Lung (tissue), 12 donors: Measurements from ENCODE around the gene PLEKHH3. TPM values are rescaled to one million over a fixed set of nuclear protein-coding genes. Genes with fewer than 3 reads are reported as not detected.
"Not testable (repeated sequence)": the region's sequence is repeated elsewhere in the genome, so short reads cannot be mapped to it uniquely, and the experiment has no call there.

Experiments used
- ATAC-seq: fragments of 200-7000 bp; cut with Tn5 transposase; one replicate; pipeline ENCODE4 v1.9.1; 2020; ENCODE audit warnings: moderate number of reproducible peaks; ENCODE audit not compliant: insufficient read depth, low FRiP score
- DNase-seq, 3 donors: peaks; one replicate each; pipeline ENCODE4 v3.0.0-alpha.2; 2013 to 2017
- H3K27ac ChIP-seq, 2 donors: one replicate each; pipeline ENCODE4 v1.5.1; 2013; ENCODE audit warnings: mild to moderate bottlenecking in 2 of 2, moderate library complexity in 2 of 2, control low read depth in 1 of 2, inconsistent platforms in 1 of 2, low read depth in 1 of 2, low read length in 1 of 2
- H3K27me3 ChIP-seq, 3 donors: one replicate each; pipeline ENCODE4 v1.5.1; 2013; ENCODE audit warnings: low read length in 2 of 3; ENCODE audit not compliant: control insufficient read depth in 3 of 3, insufficient read depth in 3 of 3
- H3K36me3 ChIP-seq, 4 donors: one replicate each; pipeline ENCODE4 v1.5.1; 2013; ENCODE audit warnings: low read length in 4 of 4, mild to moderate bottlenecking in 1 of 4, moderate library complexity in 1 of 4; ENCODE audit not compliant: control insufficient read depth in 4 of 4, insufficient read depth in 4 of 4
- H3K4me1 ChIP-seq, 5 donors: one replicate each; pipeline ENCODE4 v1.5.1; 2013; ENCODE audit warnings: low read length in 5 of 5, mild to moderate bottlenecking in 2 of 5, moderate library complexity in 1 of 5; ENCODE audit not compliant: control insufficient read depth in 5 of 5, insufficient read depth in 5 of 5
- H3K4me3 ChIP-seq: one replicate; pipeline ENCODE4 v1.5.1; 2013; ENCODE audit warnings: mild to moderate bottlenecking, control low read depth, moderate library complexity
- H3K9ac ChIP-seq, 2 donors: one replicate each; pipeline ENCODE4 v1.5.1; 2013; ENCODE audit warnings: low read length in 2 of 2, control low read depth in 1 of 2; ENCODE audit not compliant: insufficient read depth in 1 of 2
- H3K9me3 ChIP-seq, 4 donors: one replicate each; pipeline ENCODE4 v1.5.1; 2013; ENCODE audit warnings: low read length in 3 of 4, mild to moderate bottlenecking in 1 of 4, moderate library complexity in 1 of 4; ENCODE audit not compliant: control insufficient read depth in 4 of 4, insufficient read depth in 3 of 4
- CTCF ChIP-seq: IDR thresholded peaks from 2 replicates; pipeline ENCODE4 v1.5.1; 2012; ENCODE audit warnings: mild to moderate bottlenecking; ENCODE audit errors: control extremely low read depth, extremely low read depth
- WGBS, 2 donors: extraction: QIAGEN DNeasy Blood & Tissue Kit; methylation state at CpG; one replicate each; pipeline ENCODE4 v1.1.7; 2013; 5-methylcytosine and 5-hydroxymethylcytosine counted together
- polyA plus RNA-seq, 2 donors: library from polyadenylated mRNA; stranded (reverse); fragments of 200-250 nt; gene quantifications; one replicate each; pipeline ENCODE4 v1.2.1, GENCODE V29; 2013
- total RNA-seq, 2 donors: library from RNA; depleted of rRNA in 1 of 2; stranded (reverse); fragments of >200 nt in 1 of 2; gene quantifications; one replicate each; pipeline ENCODE4 v1.2.1, GENCODE V29; 2014 to 2021
- donor health status: control.
- donor health status: control.
- donor health status: Bipolar disorder and iron deficiency.
- donor health status: healthy.
- donor health status: DM: yes; HTN: yes; CAD: no.

Gene PLEKHH3
- total and polyA plus RNA-seq, 4 donors = 21.2 to 30.2 (median 22.9) TPM

- TF ChIP-seq CTCF = no peak
- 35 to 62% methylated on average over 66 to 87 of the region's 87 CpGs for WGBS, 2 donors
- Histone ChIP-seq H3K9me3 (no peaks in the 10 kb centered on the region), H3K4me1 (peaks cover 6 to 29% (median 15%) of the 10 kb centered on the region in 5 donors), H3K27me3 (no peaks in the 10 kb centered on the region), H3K27ac (peak overlapping the region in 1 of 2 donors; percentile 43), H3K4me3 (no peak overlapping the region), H3K9ac (no peak overlapping the region), H3K36me3 (peaks cover 2 to 55% (median 37%) of the 10 kb centered on the region in 4 donors)
- ATAC-seq (no peak), DNase-seq (no peak)
Observed at GRCh38 chr17:42669977-42670788, 6.6 kb downstream of the PLEKHH3 start.

- WGBS, 2 donors = 60 to 79% methylated on average over 12 of the region's 12 CpGs
- peaks cover 2 to 55% (median 37%) of the 10 kb centered on the region in 4 donors for H3K36me3 ChIP-seq
- H3K9ac ChIP-seq = no peak overlapping the region
- H3K9me3 ChIP-seq = no peaks in the 10 kb centered on the region
- TF ChIP-seq CTCF = no peak
- no peaks in the 10 kb centered on the region for H3K27me3 ChIP-seq
- DNase-seq (no peak), ATAC-seq (no peak)
- H3K4me3 ChIP-seq = no peak overlapping the region
- peak overlapping the region in 1 of 2 donors; percentile 43 for H3K27ac ChIP-seq
- peaks cover 4 to 27% (median 9%) of the 10 kb centered on the region in 5 donors for H3K4me1 ChIP-seq
Observed at GRCh38 chr17:42669705-42669976, 7.2 kb downstream of the PLEKHH3 start.

- peaks cover 2 to 44% (median 37%) of the 10 kb centered on the region in 4 donors for H3K36me3 ChIP-seq
- H3K27ac ChIP-seq = peak overlapping the region; percentile 66 to 79
- no peak overlapping the region for H3K4me3 ChIP-seq
- DNase-seq = no peak
- ATAC-seq = peak; percentile 70
- WGBS, 2 donors = 48 to 69% methylated on average over 7 of the region's 7 CpGs
- H3K27me3 ChIP-seq = no peaks in the 10 kb centered on the region
- H3K9me3 ChIP-seq = no peaks in the 10 kb centered on the region
- H3K4me1 ChIP-seq = peaks cover 0 to 16% (median 7%) of the 10 kb centered on the region in 5 donors
- no peak for TF ChIP-seq CTCF
- H3K9ac ChIP-seq = peak overlapping the region in 1 of 2 donors; percentile 23
Observed at GRCh38 chr17:42667088-42667951, 9.5 kb downstream of the PLEKHH3 start.

- not testable (repeated sequence) for H3K9me3 ChIP-seq, DNase-seq, H3K4me3 ChIP-seq, H3K9ac ChIP-seq, ATAC-seq, H3K27ac ChIP-seq, H3K27me3 ChIP-seq
- Histone ChIP-seq H3K36me3 (peaks cover 2 to 34% (median 32%) of the 10 kb centered on the region in 4 donors), H3K4me1 (peaks cover 0 to 16% (median 7%) of the 10 kb centered on the region in 5 donors)
- 90 to 92% methylated on average over 9 to 14 of the region's 16 CpGs for WGBS, 2 donors
Observed at GRCh38 chr17:42666126-42666525, 10.7 kb downstream of the PLEKHH3 start.
